OCI-LY3 (cell line): ENCODE results near the gene MAMSTR.

Source experiments
- EZH2phosphoT487 ChIP-seq: fragments of 200-600 bp; shearing (Covaris generic); IDR thresholded peaks from 2 replicates; pipeline ENCODE4 v1.6.1; 2018; ENCODE audit warnings: antibody characterized with exemption, mixed run types, low read depth
- TF ChIP-seq, protein P1 (sequence below): fragments of 200-600, 300-600 bp; sonication (generic); IDR thresholded peaks from 2 replicates; pipeline ENCODE4 v1.5.1; 2014; ENCODE audit warnings: antibody characterized with exemption, low read length, low read depth

DNA sequence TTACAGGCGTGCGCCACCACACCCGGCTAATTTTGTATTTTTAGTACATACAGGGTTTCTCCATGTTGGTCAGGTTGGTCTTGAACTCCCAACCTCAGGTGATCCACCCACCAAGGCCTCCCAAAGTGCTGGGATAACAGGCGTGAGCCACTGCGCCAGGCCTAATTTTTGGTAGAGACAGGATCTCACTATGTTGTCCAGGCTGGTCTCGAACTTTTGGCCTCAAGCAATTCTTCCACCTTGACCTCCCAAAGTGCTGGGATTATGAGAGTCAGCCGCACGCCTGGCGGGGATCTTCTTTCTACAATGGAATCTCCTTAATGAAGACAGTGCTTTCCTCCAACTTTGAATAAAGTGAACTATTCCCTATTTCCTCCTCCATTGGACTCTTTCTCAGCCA, 15.1 kb upstream of the MAMSTR start:
- TF ChIP-seq, protein P1, sequence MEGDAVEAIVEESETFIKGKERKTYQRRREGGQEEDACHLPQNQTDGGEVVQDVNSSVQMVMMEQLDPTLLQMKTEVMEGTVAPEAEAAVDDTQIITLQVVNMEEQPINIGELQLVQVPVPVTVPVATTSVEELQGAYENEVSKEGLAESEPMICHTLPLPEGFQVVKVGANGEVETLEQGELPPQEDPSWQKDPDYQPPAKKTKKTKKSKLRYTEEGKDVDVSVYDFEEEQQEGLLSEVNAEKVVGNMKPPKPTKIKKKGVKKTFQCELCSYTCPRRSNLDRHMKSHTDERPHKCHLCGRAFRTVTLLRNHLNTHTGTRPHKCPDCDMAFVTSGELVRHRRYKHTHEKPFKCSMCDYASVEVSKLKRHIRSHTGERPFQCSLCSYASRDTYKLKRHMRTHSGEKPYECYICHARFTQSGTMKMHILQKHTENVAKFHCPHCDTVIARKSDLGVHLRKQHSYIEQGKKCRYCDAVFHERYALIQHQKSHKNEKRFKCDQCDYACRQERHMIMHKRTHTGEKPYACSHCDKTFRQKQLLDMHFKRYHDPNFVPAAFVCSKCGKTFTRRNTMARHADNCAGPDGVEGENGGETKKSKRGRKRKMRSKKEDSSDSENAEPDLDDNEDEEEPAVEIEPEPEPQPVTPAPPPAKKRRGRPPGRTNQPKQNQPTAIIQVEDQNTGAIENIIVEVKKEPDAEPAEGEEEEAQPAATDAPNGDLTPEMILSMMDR: no peak
- no peak for TF ChIP-seq EZH2phosphoT487
